Progenitor cell of endocrine pancreas (in vitro differentiated cells): ENCODE results near the gene DCXR. TPM values are rescaled to one million over a fixed set of nuclear protein-coding genes. Genes with fewer than 3 reads are reported as not detected.

Experiments
- DNase-seq: peaks from one replicate; pipeline ENCODE4 v3.0.0; 2021; ENCODE audit warnings: low spot score; ENCODE audit not compliant: unreplicated experiment
- H3K27ac Mint-ChIP-seq: 2 replicates; pipeline ENCODE4 v1.8.0; 2021; ENCODE audit warnings: mild to moderate bottlenecking, moderate library complexity, mixed read lengths
- H3K27me3 Mint-ChIP-seq: 2 replicates; pipeline ENCODE4 v1.8.0; 2021; ENCODE audit warnings: mixed read lengths
- H3K36me3 Mint-ChIP-seq: 2 replicates; pipeline ENCODE4 v1.8.0; 2022; ENCODE audit warnings: mixed read lengths; ENCODE audit not compliant: insufficient read depth
- H3K4me1 Mint-ChIP-seq: 2 replicates; pipeline ENCODE4 v1.8.0; 2021; ENCODE audit warnings: low read depth, mixed read lengths
- H3K4me3 Mint-ChIP-seq: 2 replicates; pipeline ENCODE4 v1.8.0; 2021; ENCODE audit warnings: low read depth, mild to moderate bottlenecking, moderate library complexity, mixed read lengths
- H3K9me3 Mint-ChIP-seq: 2 replicates; pipeline ENCODE4 v1.8.0; 2021; ENCODE audit warnings: low read depth, mixed read lengths
- total RNA-seq: library from RNA; stranded (reverse); gene quantifications from 2 replicates; pipeline ENCODE4 v1.2.1, GENCODE V29; 2021
- TF ChIP-seq, protein P1 (sequence below): fragments of 200-600 bp; sonication (generic); IDR thresholded peaks from one replicate; pipeline ENCODE4 v1.5.0; 2021; ENCODE audit warnings: antibody characterized with exemption, mild to moderate bottlenecking; ENCODE audit not compliant: unreplicated experiment

The DCXR gene
- total RNA-seq, 1 donor from 2014 or later = 72.2 TPM

DNA sequence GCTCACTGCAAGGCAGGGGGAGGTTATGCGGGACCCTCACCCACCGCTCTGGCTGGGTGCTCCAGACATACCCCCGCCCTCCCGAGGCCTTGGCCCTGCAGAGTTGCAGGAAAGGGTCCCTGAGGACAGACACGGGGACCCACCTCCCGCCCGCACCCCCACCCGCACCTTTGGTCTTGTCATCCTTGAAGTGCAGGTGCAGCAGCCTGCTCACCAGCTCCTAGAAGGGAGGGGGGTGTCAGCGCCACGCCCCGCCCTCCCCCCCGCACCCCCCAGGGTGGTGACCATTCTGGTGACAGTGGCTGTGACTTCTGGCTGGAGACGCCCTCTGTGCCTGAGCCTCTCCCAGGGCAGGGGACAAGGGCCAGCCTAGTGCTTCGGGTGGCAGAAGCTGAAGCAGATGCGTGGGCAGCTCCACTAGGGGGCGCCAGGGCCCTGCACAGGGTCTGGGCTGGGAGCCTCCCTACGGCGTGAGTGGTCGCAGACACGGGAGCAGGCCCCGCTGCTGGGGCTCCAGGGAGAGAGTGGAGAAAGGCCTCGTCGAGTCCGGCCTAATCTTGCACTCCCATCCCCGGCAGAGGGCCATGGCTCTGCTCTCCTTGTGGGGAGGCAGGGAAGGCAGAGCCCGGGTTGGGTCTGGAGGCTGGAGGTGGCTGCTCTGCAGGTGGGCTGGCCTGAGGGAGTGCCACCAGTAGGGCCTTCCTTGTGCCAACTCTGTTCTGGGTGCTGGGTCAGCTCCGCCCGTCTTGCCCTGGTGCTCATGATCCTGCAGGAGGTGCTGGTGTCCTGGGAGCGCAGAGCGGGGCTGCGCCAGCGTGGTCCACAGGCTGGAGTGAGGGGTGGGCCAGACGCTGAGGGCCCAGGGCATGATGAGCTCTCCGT, 17.6 kb downstream of the DCXR start:
- Mint-ChIP-seq H3K9me3 (no peaks in the 10 kb centered on the region), H3K4me3 (peak overlapping the region; percentile 14), H3K27ac (no peak overlapping the region), H3K27me3 (no peaks in the 10 kb centered on the region), H3K4me1 (peaks cover 11% of the 10 kb centered on the region), H3K36me3 (peaks cover 2% of the 10 kb centered on the region)
- peak; percentile 65 for DNase-seq
- TF ChIP-seq, protein P1, sequence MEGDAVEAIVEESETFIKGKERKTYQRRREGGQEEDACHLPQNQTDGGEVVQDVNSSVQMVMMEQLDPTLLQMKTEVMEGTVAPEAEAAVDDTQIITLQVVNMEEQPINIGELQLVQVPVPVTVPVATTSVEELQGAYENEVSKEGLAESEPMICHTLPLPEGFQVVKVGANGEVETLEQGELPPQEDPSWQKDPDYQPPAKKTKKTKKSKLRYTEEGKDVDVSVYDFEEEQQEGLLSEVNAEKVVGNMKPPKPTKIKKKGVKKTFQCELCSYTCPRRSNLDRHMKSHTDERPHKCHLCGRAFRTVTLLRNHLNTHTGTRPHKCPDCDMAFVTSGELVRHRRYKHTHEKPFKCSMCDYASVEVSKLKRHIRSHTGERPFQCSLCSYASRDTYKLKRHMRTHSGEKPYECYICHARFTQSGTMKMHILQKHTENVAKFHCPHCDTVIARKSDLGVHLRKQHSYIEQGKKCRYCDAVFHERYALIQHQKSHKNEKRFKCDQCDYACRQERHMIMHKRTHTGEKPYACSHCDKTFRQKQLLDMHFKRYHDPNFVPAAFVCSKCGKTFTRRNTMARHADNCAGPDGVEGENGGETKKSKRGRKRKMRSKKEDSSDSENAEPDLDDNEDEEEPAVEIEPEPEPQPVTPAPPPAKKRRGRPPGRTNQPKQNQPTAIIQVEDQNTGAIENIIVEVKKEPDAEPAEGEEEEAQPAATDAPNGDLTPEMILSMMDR = peak; percentile 74

DNA sequence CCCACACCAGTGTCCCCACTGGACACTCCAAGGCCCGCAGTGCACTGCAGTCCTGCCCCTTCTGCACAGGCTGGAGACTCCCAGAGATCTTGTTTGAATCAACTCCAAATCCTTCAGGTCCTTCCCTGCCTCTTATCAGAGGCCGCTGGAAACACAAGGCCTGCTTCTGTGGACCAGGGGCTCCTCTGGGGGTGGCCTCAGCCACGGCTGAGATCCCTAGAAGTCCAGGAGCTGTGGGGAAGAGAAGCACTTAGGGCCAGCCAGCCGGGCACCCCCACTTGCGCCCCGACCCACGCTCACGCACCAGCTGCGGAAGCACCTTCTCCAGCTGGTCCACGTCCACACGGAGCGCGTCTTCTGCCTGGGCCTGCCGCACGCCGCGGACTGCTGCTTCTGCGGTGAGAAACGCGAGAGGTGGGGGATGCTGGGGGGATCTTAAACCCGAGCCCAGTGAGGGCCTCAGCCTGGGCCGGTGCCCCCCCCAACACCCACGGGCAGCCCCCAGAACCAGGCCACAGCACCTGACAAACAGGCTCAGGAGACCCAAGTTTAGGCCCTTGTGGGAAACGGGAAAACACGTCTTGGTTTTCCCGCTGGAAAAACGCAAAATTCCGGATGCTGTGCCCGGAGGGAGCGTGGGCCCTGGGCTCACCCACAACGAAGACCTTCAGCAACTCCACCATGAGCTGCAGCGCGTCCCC, 18.4 kb downstream of the DCXR start:
- H3K4me3 Mint-ChIP-seq = no peak overlapping the region
- peaks cover 2% of the 10 kb centered on the region for H3K36me3 Mint-ChIP-seq
- H3K9me3 Mint-ChIP-seq = no peaks in the 10 kb centered on the region
- H3K27ac Mint-ChIP-seq = no peak overlapping the region
- H3K4me1 Mint-ChIP-seq = peaks cover 10% of the 10 kb centered on the region
- no peaks in the 10 kb centered on the region for H3K27me3 Mint-ChIP-seq
- TF ChIP-seq, protein P1 = no peak
- DNase-seq = no peak

DNA sequence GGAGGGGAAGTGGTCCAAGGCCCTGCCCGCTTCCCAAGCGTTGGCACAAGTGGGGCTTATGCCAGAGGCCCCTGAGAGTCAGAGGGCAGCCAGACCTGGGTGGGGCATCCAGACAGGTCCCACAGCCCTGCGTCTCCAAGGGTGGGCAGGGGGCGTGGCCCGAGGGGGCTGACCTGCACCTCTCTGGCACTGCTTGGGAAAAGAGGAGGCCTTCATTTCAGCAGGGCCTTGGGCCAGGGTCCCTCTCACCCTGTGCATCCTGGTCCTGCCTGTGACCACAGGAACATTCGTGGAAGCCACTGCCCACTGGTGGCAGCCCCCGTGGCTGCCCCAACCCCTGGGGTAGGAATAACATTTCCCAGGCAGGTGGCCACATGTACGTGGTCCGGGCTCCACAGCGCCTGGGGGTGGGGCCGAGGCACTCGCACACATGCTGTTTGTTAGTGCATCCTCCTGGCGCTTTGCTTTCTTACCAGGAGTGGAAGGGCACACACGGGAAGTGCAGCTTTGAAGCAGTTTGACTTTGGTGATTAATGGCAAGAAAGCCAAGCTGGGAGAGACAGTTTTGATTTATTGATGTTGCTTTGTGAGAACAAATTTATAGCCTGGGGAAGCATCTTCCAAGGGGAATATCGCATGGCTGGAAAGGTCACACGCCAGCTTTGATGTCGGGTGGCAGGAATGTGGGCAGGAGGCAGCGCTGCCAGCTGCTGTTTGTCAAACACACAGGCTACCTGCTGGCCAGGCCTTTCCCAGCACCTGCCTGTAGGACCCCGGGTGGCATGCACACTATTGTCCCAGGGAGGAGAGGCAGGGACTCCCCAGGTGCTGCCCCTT, 19.1 kb downstream of the DCXR start:
- H3K4me3 Mint-ChIP-seq = no peak overlapping the region
- peaks cover 5% of the 10 kb centered on the region for H3K4me1 Mint-ChIP-seq
- peaks cover 2% of the 10 kb centered on the region for H3K36me3 Mint-ChIP-seq

DNA sequence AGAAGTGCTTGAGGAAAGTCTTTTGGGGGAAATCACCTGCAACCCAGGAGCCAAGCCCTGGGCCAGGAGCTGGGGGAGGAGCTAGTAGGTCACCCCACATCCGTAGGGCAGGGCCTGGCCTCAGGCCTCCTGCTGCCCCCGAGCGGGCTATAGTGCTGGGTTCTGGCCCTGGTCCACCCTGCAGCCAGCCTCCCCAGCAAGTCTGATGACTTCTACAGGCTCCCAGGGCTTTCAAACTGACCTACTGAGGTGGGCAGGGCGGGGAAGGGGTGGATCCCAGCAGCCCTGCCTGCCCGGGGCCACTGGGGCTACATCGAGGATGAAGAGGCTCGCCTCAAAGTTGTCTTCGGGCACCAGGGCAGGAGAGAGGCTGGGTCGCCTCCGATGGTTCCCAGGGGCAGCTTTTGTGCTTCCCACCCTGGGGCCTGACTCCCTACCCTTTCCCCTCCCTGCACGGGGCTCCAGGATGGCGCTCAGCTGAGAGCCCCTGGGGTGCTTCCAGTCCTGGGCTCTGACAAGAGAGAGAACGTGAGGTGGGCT, 19.8 kb downstream of the DCXR start:
- Mint-ChIP-seq H3K9me3 (no peaks in the 10 kb centered on the region), H3K27me3 (no peaks in the 10 kb centered on the region), H3K36me3 (peaks cover 2% of the 10 kb centered on the region), H3K4me3 (no peak overlapping the region), H3K4me1 (peaks cover 5% of the 10 kb centered on the region), H3K27ac (no peak overlapping the region)
- TF ChIP-seq, protein P1 = no peak
- DNase-seq = no peak

More for the DNA sequence above, 19.1 kb downstream of the DCXR start:
- peak overlapping the region; percentile 71 for H3K27ac Mint-ChIP-seq
- no peaks in the 10 kb centered on the region for H3K9me3 Mint-ChIP-seq
- no peaks in the 10 kb centered on the region for H3K27me3 Mint-ChIP-seq
- TF ChIP-seq, protein P1 = no peak
- DNase-seq = no peak
